Fibroblast of lung (primary cell): ENCODE data around the gene HACE1. TPM values are rescaled to one million over a fixed set of nuclear protein-coding genes. Genes with fewer than 3 reads are reported as not detected.

Source experiments
- DNase-seq, 2 donors: peaks; one replicate each; pipeline versions ENCODE4 v3.0.0 to v3.0.0-alpha.2; 2010; ENCODE audit warnings: low read depth in 2 of 2
- H2AFZ ChIP-seq: 2 replicates; pipeline ENCODE4 v1.5.1; 2012; ENCODE audit warnings: low read length, control low read depth, inconsistent platforms
- H3K27ac ChIP-seq: 2 replicates; pipeline ENCODE4 v1.5.1; 2011; ENCODE audit warnings: low read length, control low read depth; ENCODE audit not compliant: insufficient read depth
- H3K27me3 ChIP-seq: 2 replicates; pipeline ENCODE4 v1.5.1; 2011; ENCODE audit warnings: mild to moderate bottlenecking, low read length; ENCODE audit not compliant: control insufficient read depth, insufficient read depth
- H3K36me3 ChIP-seq: 2 replicates; pipeline ENCODE4 v1.5.1; 2011; ENCODE audit warnings: low read length; ENCODE audit not compliant: control insufficient read depth, insufficient read depth
- H3K4me1 ChIP-seq: 2 replicates; pipeline ENCODE4 v1.5.1; 2011; ENCODE audit warnings: low read length; ENCODE audit not compliant: control insufficient read depth, insufficient read depth; ENCODE audit errors: extremely low read depth
- H3K4me2 ChIP-seq: 2 replicates; pipeline ENCODE4 v1.5.1; 2011; ENCODE audit warnings: low read length, control low read depth; ENCODE audit not compliant: insufficient read depth; ENCODE audit errors: extremely low read depth
- H3K4me3 ChIP-seq, 4 experiments: fragments of 200-600 bp in 1 of 4; sonication (generic) in 1 of 4; replicated peaks in 1 of 4; 2 replicates each; pipeline ENCODE4 v1.5.1; 2011 to 2016; ENCODE audit warnings: low read length in 4 of 4, low read depth in 3 of 4, mild to moderate bottlenecking in 3 of 4, control low read depth in 2 of 4, inconsistent platforms in 1 of 4, mixed read lengths in 1 of 4; ENCODE audit not compliant: insufficient read depth in 1 of 4; ENCODE audit errors: control extremely low read depth in 1 of 4
- H3K79me2 ChIP-seq: 2 replicates; pipeline ENCODE4 v1.5.1; 2012; ENCODE audit warnings: mild to moderate bottlenecking, low read length, inconsistent platforms; ENCODE audit not compliant: control insufficient read depth, insufficient read depth
- H3K9ac ChIP-seq: 2 replicates; pipeline ENCODE4 v1.5.1; 2011; ENCODE audit warnings: mild to moderate bottlenecking, low read length, control low read depth; ENCODE audit not compliant: insufficient read depth
- H3K9me3 ChIP-seq: 2 replicates; pipeline ENCODE4 v1.5.1; 2012; ENCODE audit warnings: low read depth, low read length; ENCODE audit not compliant: control insufficient read depth, insufficient read depth
- H4K20me1 ChIP-seq: 2 replicates; pipeline ENCODE4 v1.5.1; 2011; ENCODE audit warnings: low read length; ENCODE audit not compliant: control insufficient read depth, insufficient read depth; ENCODE audit errors: extremely low read depth
- EZH2 ChIP-seq: IDR thresholded peaks from 2 replicates; pipeline ENCODE4 v1.5.1; 2012; ENCODE audit warnings: low read length, control low read depth, mild to moderate bottlenecking; ENCODE audit errors: missing control alignments
- polyA plus RNA-seq, 2 donors: library from polyadenylated mRNA; depleted of rRNA in 1 of 2; stranded (reverse) in 1 of 2; unstranded in 1 of 2; fragments of >200 nt; gene quantifications; 2 replicates each; pipeline ENCODE4 v1.2.1, GENCODE V29; 2011 to 2012; ENCODE audit warnings: missing spikeins in 1 of 2
- total RNA-seq: library from RNA; depleted of rRNA; stranded (reverse); fragments of >200 nt; gene quantifications from 2 replicates; pipeline ENCODE4 v1.2.1, GENCODE V29; 2014
- TF ChIP-seq, protein P1 (sequence below), 2 donors: IDR thresholded peaks in 1 of 2; conservative IDR thresholded peaks in 1 of 2; 1 replicate in 1 of 2; 2 replicates in 1 of 2; pipeline ENCODE4 v1.5.1; 2011 to 2012; ENCODE audit warnings: low read length in 2 of 2, control low read depth in 1 of 2, inconsistent platforms in 1 of 2, low read depth in 1 of 2, mild to moderate bottlenecking in 1 of 2

HACE1 gene
- total and polyA plus RNA-seq, 2 donors (not counting 1 experiment from before 2014, with no cell fraction given): 10.8 to 26.3 TPM

DNA sequence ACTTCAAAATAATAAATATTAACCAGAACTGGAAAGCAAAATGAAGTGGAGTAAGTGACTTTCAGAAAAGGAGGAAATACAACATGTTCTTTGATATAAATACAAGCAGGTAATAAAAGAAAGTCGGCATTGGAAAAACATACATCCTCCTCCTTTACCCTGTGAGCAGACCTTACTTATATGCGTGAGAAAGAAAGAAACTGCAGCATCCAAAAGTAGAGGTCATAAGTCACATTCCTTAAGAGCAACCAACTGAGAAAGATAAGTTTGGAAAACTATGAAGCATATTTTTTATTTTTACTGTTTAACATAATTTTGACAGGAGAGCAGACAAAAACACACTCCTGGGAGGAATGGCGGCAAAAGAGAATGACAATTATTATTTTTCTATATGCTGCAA is 155.5 kb downstream of the HACE1 start:
- Histone ChIP-seq H3K4me2 (no peak overlapping the region), H3K9ac (no peak overlapping the region), H3K27me3 (no peaks in the 10 kb centered on the region), H3K79me2 (no peaks in the 10 kb centered on the region), H3K9me3 (no peaks in the 10 kb centered on the region), H3K4me1 (no peaks in the 10 kb centered on the region), H4K20me1 (no peaks in the 10 kb centered on the region), H3K4me3 (no peak overlapping the region), H2AFZ (no peak overlapping the region), H3K27ac (no peak overlapping the region), H3K36me3 (no peaks in the 10 kb centered on the region)
- TF ChIP-seq, protein P1, sequence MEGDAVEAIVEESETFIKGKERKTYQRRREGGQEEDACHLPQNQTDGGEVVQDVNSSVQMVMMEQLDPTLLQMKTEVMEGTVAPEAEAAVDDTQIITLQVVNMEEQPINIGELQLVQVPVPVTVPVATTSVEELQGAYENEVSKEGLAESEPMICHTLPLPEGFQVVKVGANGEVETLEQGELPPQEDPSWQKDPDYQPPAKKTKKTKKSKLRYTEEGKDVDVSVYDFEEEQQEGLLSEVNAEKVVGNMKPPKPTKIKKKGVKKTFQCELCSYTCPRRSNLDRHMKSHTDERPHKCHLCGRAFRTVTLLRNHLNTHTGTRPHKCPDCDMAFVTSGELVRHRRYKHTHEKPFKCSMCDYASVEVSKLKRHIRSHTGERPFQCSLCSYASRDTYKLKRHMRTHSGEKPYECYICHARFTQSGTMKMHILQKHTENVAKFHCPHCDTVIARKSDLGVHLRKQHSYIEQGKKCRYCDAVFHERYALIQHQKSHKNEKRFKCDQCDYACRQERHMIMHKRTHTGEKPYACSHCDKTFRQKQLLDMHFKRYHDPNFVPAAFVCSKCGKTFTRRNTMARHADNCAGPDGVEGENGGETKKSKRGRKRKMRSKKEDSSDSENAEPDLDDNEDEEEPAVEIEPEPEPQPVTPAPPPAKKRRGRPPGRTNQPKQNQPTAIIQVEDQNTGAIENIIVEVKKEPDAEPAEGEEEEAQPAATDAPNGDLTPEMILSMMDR (conservative IDR thresholded peaks at IDR 0.05 in 1 of 2, IDR thresholded peaks at IDR 0.05 in 1 of 2; ENCODE audit: low read depth in 1 of 2, low read length in 2 of 2): no peak
- no peak for TF ChIP-seq EZH2
- DNase-seq: peak in 1 of 2 donors; percentile 20

DNA sequence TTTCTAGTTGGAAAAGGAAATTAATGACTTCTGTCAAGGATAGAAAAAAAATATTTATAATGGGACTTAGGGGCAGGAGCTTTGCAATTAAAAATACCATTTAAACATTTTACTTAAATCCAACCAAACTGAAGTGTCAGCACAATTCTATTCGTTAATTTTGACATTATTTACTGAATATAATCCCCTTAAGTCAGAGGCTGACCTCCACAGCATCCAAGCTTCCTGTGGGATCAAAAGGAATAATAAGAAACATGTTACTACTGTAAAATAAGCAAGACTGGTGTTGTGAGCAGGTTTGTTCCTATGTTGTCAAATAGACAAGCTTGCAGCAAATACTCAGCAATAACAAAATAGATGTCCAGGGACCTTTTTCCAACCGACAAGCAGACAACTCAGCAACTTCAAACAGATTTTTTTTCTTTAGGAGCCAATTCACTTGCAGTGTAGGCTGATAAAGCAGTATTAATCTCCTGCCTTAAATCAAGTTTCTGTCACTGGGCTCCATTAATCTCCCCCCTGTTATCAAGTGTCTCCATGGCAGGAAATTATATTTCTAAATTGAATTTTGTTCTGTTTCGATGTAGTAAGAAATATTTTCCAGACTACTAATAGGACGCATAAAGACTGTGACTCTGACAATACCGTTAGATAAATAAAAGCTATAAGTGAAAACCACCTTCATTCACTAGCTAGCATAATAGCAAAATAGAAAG is 157.4 kb downstream of the HACE1 start:
- no peak overlapping the region for H3K4me3 ChIP-seq
- H3K27me3 ChIP-seq: no peaks in the 10 kb centered on the region
- H3K79me2 ChIP-seq: no peaks in the 10 kb centered on the region
- H3K27ac ChIP-seq: no peak overlapping the region
- DNase-seq: no peak
- H2AFZ ChIP-seq: no peak overlapping the region
- H3K4me1 ChIP-seq: no peaks in the 10 kb centered on the region
- no peak overlapping the region for H3K9ac ChIP-seq
- H4K20me1 ChIP-seq: no peaks in the 10 kb centered on the region
- TF ChIP-seq, protein P1 (conservative IDR thresholded peaks at IDR 0.05 in 1 of 2, IDR thresholded peaks at IDR 0.05 in 1 of 2; ENCODE audit: low read depth in 1 of 2, low read length in 2 of 2): no peak
- TF ChIP-seq EZH2: no peak
- H3K9me3 ChIP-seq: no peaks in the 10 kb centered on the region
- no peaks in the 10 kb centered on the region for H3K36me3 ChIP-seq
- no peak overlapping the region for H3K4me2 ChIP-seq

DNA sequence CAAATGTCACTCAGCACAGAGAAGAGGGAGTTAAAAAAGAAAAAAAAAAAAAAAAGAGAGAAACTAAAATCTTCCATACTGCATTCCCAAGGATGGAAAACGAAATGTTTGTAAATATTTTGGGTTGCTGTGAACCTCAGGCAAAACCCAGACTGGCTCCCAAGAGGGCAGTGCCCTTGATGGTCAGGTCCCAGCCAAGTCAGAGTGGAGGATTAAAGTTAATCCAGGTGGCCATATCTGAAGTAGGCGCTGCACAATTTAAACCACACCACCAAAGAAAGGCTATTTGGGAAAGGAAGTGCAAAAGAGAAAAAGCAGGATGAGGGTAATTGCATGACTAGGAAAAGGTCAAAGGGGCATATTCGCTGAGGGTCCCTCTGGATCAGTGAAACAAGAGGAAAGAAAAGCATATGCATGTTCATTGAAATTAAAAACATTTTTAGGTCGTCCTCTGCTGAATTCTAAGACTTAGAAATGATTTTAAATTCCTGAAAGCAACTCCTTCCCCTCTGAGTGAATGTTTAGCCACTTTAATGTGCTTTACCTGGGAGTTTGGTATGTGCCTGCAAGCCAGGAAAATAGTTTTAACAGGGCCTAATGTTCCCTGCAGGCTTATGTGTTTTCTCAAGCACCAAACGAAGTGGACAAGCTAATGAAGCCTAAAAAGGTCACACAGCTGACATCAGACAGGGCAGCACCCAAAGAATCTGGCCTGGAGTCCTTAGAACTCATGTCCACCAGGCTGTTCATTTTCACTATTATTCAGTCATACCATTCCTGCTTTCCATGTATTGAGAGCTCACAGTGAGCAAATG is 159.1 kb downstream of the HACE1 start:
- no peaks in the 10 kb centered on the region for H4K20me1 ChIP-seq
- no peaks in the 10 kb centered on the region for H3K4me1 ChIP-seq
- no peaks in the 10 kb centered on the region for H3K27me3 ChIP-seq
- no peak overlapping the region for H2AFZ ChIP-seq
- TF ChIP-seq, protein P1 (conservative IDR thresholded peaks at IDR 0.05 in 1 of 2, IDR thresholded peaks at IDR 0.05 in 1 of 2; ENCODE audit: low read depth in 1 of 2, low read length in 2 of 2): no peak
- no peak for TF ChIP-seq EZH2
- no peak overlapping the region for H3K9ac ChIP-seq
- no peak overlapping the region for H3K4me3 ChIP-seq
- H3K9me3 ChIP-seq: no peaks in the 10 kb centered on the region
- no peak for DNase-seq
- H3K36me3 ChIP-seq: no peaks in the 10 kb centered on the region
- no peaks in the 10 kb centered on the region for H3K79me2 ChIP-seq
- no peak overlapping the region for H3K27ac ChIP-seq
- no peak overlapping the region for H3K4me2 ChIP-seq
